ES-I3 (cell line): ENCODE results near the gene MKX.

ENCODE experiments used
- H3K36me3 ChIP-seq: 2 replicates; pipeline ENCODE4 v1.6.1; 2013; ENCODE audit warnings: mild to moderate bottlenecking, low read length, control low read depth, moderate library complexity; ENCODE audit not compliant: insufficient read depth
- H3K4me1 ChIP-seq: 2 replicates; pipeline ENCODE4 v1.6.1; 2013; ENCODE audit warnings: mild to moderate bottlenecking, control low read depth, low read length; ENCODE audit not compliant: insufficient read depth
- H3K9ac ChIP-seq: 2 replicates; pipeline ENCODE4 v1.6.1; 2013; ENCODE audit warnings: low read depth, mild to moderate bottlenecking, low read length, moderate library complexity
- H3K9me3 ChIP-seq: 2 replicates; pipeline ENCODE4 v1.6.1; 2013; ENCODE audit warnings: mild to moderate bottlenecking, low read length, moderate library complexity; ENCODE audit not compliant: control insufficient read depth, insufficient read depth

The MKX gene

GRCh38 chr10:27637601-27638000 is 108.0 kb downstream of the MKX start:
- Histone ChIP-seq H3K9ac (no peak overlapping the region), H3K4me1 (no peaks in the 10 kb centered on the region), H3K9me3 (no peaks in the 10 kb centered on the region), H3K36me3 (no peaks in the 10 kb centered on the region)

- Histone ChIP-seq H3K4me1 (no peaks in the 10 kb centered on the region), H3K9ac (no peak overlapping the region), H3K36me3 (no peaks in the 10 kb centered on the region)
These were observed 108.8 kb downstream of the MKX start for GRCh38 chr10:27636816-27637215.

GRCh38 chr10:27635699-27636270 is 109.8 kb downstream of the MKX start:
- Histone ChIP-seq H3K9ac (no peak overlapping the region), H3K9me3 (no peaks in the 10 kb centered on the region), H3K36me3 (no peaks in the 10 kb centered on the region), H3K4me1 (no peaks in the 10 kb centered on the region)

More at GRCh38 chr10:27636816-27637215, 108.8 kb downstream of the MKX start:
- H3K9me3 ChIP-seq: no peaks in the 10 kb centered on the region

GRCh38 chr10:27635290-27635689 is 110.3 kb downstream of the MKX start:
- Histone ChIP-seq H3K36me3 (no peaks in the 10 kb centered on the region), H3K9ac (no peak overlapping the region), H3K9me3 (no peaks in the 10 kb centered on the region), H3K4me1 (no peaks in the 10 kb centered on the region)

- H3K36me3 ChIP-seq: no peaks in the 10 kb centered on the region
- H3K4me1 ChIP-seq: peaks cover 3% of the 10 kb centered on the region; the same call in 1 of the 2 replicates
- no peak overlapping the region for H3K9ac ChIP-seq
- no peaks in the 10 kb centered on the region for H3K9me3 ChIP-seq
These were observed 117.0 kb downstream of the MKX start for GRCh38 chr10:27628621-27629020.

- peaks cover 3% of the 10 kb centered on the region; the same call in 1 of the 2 replicates for H3K4me1 ChIP-seq
- H3K36me3 ChIP-seq: no peaks in the 10 kb centered on the region
- H3K9ac ChIP-seq: no peak overlapping the region
- H3K9me3 ChIP-seq: no peaks in the 10 kb centered on the region
These were observed 118.7 kb downstream of the MKX start for GRCh38 chr10:27626890-27627289.

- H3K4me1 ChIP-seq: peaks cover 3% of the 10 kb centered on the region; the same call in 1 of the 2 replicates
- H3K9me3 ChIP-seq: no peaks in the 10 kb centered on the region
- H3K9ac ChIP-seq: peak overlapping the region; percentile 39; the same call in 1 of the 2 replicates
- no peaks in the 10 kb centered on the region for H3K36me3 ChIP-seq
These were observed 120.0 kb downstream of the MKX start for GRCh38 chr10:27625452-27626211.

GRCh38 chr10:27624941-27625340 is 120.7 kb downstream of the MKX start:
- Histone ChIP-seq H3K9ac (peak overlapping the region; percentile 39; the same call in 1 of the 2 replicates), H3K36me3 (no peaks in the 10 kb centered on the region), H3K4me1 (peaks cover 3% of the 10 kb centered on the region; the same call in 1 of the 2 replicates), H3K9me3 (no peaks in the 10 kb centered on the region)
